Vagina (tissue), 2 donors: ENCODE data around the gene CNTN5.

Source experiments
- CTCF ChIP-seq, 3 experiments: fragments of 450-650 bp in 2 of 3; fragments of 200-600 bp in 1 of 3; sonication (generic) in 1 of 3; IDR thresholded peaks; one replicate each; pipeline ENCODE4 v1.5.1; 2017 to 2019; ENCODE audit warnings: antibody characterized with exemption in 3 of 3, mild to moderate bottlenecking in 2 of 3, moderate library complexity in 2 of 3
- POLR2A ChIP-seq, 2 donors: fragments of 450-650 bp; IDR thresholded peaks; one replicate each; pipeline ENCODE4 v1.6.1; 2017; ENCODE audit warnings: antibody characterized with exemption in 2 of 2, mild to moderate bottlenecking in 2 of 2, moderate library complexity in 2 of 2

- TF ChIP-seq POLR2A (IDR thresholded peaks at IDR 0.05) (no peak), CTCF (IDR thresholded peaks at IDR 0.05) (no peak)
Observed at GRCh38 chr11:99154277-99154676, 133.5 kb downstream of the CNTN5 start.
